Peyer's patch (tissue), 4 donors: ENCODE results near the gene SUPT3H. TPM values are rescaled to one million over a fixed set of nuclear protein-coding genes. Genes with fewer than 3 reads are reported as not detected.

Source experiments
- DNase-seq, 3 donors: peaks; one replicate each; pipeline ENCODE4 v3.0.0-alpha.2; 2017 to 2019
- H3K27ac ChIP-seq, 4 donors: fragments of 200-600 bp; sonication (generic); one replicate each; pipeline ENCODE4 v1.5.1; 2016 to 2019
- H3K27me3 ChIP-seq, 2 donors: fragments of 200-600 bp; sonication (generic); one replicate each; pipeline ENCODE4 v1.5.1; 2019
- H3K36me3 ChIP-seq, 3 donors: fragments of 200-600 bp; sonication (generic); one replicate each; pipeline ENCODE4 v1.5.1; 2016 to 2019
- H3K4me1 ChIP-seq, 4 donors: fragments of 200-600 bp; sonication (generic); one replicate each; pipeline ENCODE4 v1.5.1; 2016 to 2019
- H3K4me3 ChIP-seq, 4 donors: fragments of 200-600 bp; sonication (generic); 1 replicate in 3 of 4; 2 replicates in 1 of 4; pipeline ENCODE4 v1.5.1; 2016 to 2019; ENCODE audit warnings: mild to moderate bottlenecking in 1 of 4
- H3K9me3 ChIP-seq, 4 donors: fragments of 200-600 bp; sonication (generic); one replicate each; pipeline ENCODE4 v1.5.1; 2016 to 2019; ENCODE audit warnings: mild to moderate bottlenecking in 1 of 4
- POLR2A ChIP-seq, 2 donors: fragments of 450-650 bp; IDR thresholded peaks; one replicate each; pipeline ENCODE4 v1.5.1; 2017; ENCODE audit warnings: antibody characterized with exemption in 2 of 2, mild to moderate bottlenecking in 2 of 2, moderate library complexity in 2 of 2
- total RNA-seq, 4 donors: library from RNA; depleted of rRNA; stranded (reverse); fragments of >200 nt; gene quantifications; one replicate each; pipeline ENCODE4 v1.1.0, GENCODE V29; 2016
- TF ChIP-seq, protein P1 (sequence below), 6 experiments: fragments of 450-650 bp in 4 of 6; fragments of 200-600 bp in 2 of 6; sonication (generic) in 1 of 6; IDR thresholded peaks; one replicate each; pipeline ENCODE4 v1.5.1; 2017 to 2019; ENCODE audit warnings: antibody characterized with exemption in 6 of 6, mild to moderate bottlenecking in 3 of 6, moderate library complexity in 1 of 6

Gene SUPT3H
- total RNA-seq, 4 donors from 2014 or later = 2.0 to 17.3 (median 2.7) TPM

DNA sequence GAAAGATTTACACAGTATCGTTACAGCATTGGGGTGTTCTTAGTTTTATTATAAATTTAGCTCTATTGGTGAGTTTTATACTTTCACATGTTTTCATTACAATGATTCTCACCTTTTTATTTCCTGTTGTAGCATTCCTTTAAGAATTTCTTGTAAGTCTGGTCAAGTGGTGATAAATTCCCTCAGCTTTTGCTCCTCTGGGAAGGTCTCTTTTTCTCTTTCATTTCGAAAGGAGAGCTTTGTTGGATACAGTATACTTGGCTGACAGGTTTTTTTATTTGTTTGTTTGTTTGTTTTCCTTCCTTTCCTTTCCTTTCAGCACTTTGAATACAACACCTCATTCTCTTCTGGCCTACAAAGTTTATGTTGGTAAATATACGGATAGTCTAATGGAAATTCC, 299.3 kb downstream of the SUPT3H start:
- Histone ChIP-seq H3K27ac (no peak overlapping the region), H3K4me1 (no peaks in the 10 kb centered on the region), H3K4me3 (no peak overlapping the region)

DNA sequence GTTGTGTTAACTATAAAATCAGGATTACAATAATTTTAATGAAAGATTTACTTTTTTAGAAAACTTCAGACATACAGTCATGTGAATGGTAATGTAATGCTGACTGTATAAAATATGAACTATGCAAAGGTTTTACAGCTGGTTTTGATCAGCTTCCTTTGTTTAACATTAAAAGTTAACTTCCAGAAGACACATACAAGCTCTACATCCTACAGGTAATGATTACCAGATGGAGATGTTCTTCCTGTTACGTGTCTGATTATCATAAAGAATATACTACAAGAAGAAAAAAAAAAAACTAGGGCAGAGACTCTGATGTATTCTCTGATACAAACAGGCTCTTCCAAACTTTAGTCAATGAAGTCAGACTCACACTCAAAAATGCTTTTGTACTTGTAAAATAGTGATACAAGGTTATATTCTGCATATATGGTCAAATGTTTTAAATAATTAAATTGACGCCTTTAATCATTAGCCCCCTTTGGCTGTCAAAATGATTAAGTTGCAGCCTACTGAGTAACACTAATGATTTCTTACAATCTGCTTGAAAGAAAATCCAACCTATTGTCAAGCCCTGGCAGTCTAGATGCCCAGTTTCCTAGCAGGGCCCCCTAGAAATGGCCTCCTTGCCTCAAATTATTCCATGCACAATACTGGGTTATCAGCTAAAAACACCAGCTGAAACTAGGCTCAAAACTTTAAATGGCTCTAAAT, 301.4 kb downstream of the SUPT3H start:
- Histone ChIP-seq H3K4me1 (no peaks in the 10 kb centered on the region), H3K9me3 (peaks cover 0 to 8% (median 0%) of the 10 kb centered on the region in 4 donors), H3K27me3 (no peaks in the 10 kb centered on the region), H3K4me3 (no peak overlapping the region), H3K27ac (no peak overlapping the region), H3K36me3 (no peaks in the 10 kb centered on the region)
- DNase-seq = no peak
- TF ChIP-seq POLR2A (IDR thresholded peaks at IDR 0.05) = no peak
- TF ChIP-seq, protein P1, sequence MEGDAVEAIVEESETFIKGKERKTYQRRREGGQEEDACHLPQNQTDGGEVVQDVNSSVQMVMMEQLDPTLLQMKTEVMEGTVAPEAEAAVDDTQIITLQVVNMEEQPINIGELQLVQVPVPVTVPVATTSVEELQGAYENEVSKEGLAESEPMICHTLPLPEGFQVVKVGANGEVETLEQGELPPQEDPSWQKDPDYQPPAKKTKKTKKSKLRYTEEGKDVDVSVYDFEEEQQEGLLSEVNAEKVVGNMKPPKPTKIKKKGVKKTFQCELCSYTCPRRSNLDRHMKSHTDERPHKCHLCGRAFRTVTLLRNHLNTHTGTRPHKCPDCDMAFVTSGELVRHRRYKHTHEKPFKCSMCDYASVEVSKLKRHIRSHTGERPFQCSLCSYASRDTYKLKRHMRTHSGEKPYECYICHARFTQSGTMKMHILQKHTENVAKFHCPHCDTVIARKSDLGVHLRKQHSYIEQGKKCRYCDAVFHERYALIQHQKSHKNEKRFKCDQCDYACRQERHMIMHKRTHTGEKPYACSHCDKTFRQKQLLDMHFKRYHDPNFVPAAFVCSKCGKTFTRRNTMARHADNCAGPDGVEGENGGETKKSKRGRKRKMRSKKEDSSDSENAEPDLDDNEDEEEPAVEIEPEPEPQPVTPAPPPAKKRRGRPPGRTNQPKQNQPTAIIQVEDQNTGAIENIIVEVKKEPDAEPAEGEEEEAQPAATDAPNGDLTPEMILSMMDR (IDR thresholded peaks at IDR 0.05) = no peak

More for the DNA sequence above, 299.3 kb downstream of the SUPT3H start:
- Histone ChIP-seq H3K36me3 (no peaks in the 10 kb centered on the region), H3K27me3 (no peaks in the 10 kb centered on the region), H3K9me3 (peaks cover 0 to 8% (median 0%) of the 10 kb centered on the region in 4 donors)
- DNase-seq = no peak
- no peak for TF ChIP-seq POLR2A (IDR thresholded peaks at IDR 0.05)
- TF ChIP-seq, protein P1 (IDR thresholded peaks at IDR 0.05) = no peak

DNA sequence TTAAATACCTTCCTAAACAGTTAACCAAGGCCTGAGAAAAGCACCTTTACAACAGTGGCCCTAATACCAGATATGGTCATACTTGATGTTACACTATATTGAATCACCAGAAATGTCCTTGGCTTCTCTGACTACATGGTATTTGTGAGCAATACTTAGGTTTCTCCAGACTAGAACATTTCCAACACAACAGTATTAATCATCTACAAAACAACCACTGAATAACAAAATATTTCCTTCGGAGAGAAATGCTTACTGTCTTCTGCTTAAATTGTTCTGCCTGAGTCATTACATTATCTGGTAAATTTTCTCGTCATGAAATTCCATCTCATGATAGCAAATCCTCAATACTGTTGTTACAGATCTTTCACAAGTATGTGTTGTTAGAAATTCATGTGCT, 302.5 kb downstream of the SUPT3H start:
- no peak for DNase-seq
- H3K4me1 ChIP-seq = no peaks in the 10 kb centered on the region
- H3K27me3 ChIP-seq = no peaks in the 10 kb centered on the region
- peaks cover 0 to 8% (median 0%) of the 10 kb centered on the region in 4 donors for H3K9me3 ChIP-seq
- TF ChIP-seq, protein P1 (IDR thresholded peaks at IDR 0.05) = peak in 1 of 6 experiments; percentile 9
- TF ChIP-seq POLR2A (IDR thresholded peaks at IDR 0.05) = no peak
- H3K27ac ChIP-seq = no peak overlapping the region
- no peaks in the 10 kb centered on the region for H3K36me3 ChIP-seq
- no peak overlapping the region for H3K4me3 ChIP-seq

DNA sequence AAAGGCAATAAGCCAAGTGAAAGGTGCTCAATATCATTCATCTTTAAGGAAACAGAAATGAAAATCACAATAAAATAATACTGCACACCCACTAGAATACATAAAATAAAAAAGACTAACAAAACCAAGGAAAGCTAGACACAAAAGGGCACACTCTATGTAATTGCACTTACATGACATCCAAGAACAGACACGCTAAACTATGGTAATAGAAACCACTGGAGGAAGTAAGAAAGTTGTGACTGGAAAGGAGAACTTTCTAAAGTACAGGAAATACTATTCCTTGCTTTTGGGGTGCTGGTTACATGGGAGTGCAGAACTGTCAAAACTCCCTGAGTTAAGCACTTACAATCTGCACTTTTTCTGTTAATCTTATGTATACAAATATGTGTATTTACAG, 303.3 kb downstream of the SUPT3H start:
- no peaks in the 10 kb centered on the region for H3K36me3 ChIP-seq
- H3K4me3 ChIP-seq = no peak overlapping the region
- H3K27me3 ChIP-seq = no peaks in the 10 kb centered on the region
- no peak for DNase-seq
- H3K9me3 ChIP-seq = peaks cover 0 to 8% (median 0%) of the 10 kb centered on the region in 4 donors
- H3K4me1 ChIP-seq = no peaks in the 10 kb centered on the region
- H3K27ac ChIP-seq = no peak overlapping the region
- TF ChIP-seq, protein P1 (IDR thresholded peaks at IDR 0.05) = no peak
- TF ChIP-seq POLR2A (IDR thresholded peaks at IDR 0.05) = no peak

DNA sequence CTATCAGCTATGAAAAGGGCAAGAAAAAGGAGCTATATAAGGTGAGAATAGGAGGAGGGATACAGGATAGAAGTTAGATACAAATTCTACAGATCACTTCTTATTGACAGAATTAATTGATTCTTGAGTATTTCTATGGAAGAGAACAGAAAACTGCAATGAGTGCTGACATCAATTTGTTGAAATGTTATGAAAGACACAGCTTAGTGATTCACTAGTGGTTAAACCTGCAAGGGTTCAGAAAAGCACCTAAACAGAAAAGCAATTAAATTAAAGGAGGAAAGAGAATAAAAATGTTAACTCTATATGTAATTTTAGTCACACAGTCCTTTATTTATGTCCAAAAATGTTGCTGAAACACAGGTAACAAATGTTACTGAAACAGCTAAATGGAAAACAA, 304.0 kb downstream of the SUPT3H start:
- TF ChIP-seq, protein P1 (IDR thresholded peaks at IDR 0.05) = no peak
- TF ChIP-seq POLR2A (IDR thresholded peaks at IDR 0.05) = no peak
- Histone ChIP-seq H3K4me1 (no peaks in the 10 kb centered on the region), H3K4me3 (no peak overlapping the region), H3K9me3 (peaks cover 0 to 5% (median 0%) of the 10 kb centered on the region in 4 donors), H3K36me3 (no peaks in the 10 kb centered on the region), H3K27me3 (no peaks in the 10 kb centered on the region), H3K27ac (no peak overlapping the region)
- DNase-seq = no peak
